Measurements from ENCODE around the gene DIP2C.
"Not testable (repeated sequence)": the region's sequence is repeated elsewhere in the genome, so short reads cannot be mapped to it uniquely, and the experiment has no call there.

DIP2C gene

GRCh38 chr10:449331-449730 lies 240.1 kb downstream of the DIP2C start:
- H3K9ac ChIP-seq (ENCODE audit: low read length); H4K91ac ChIP-seq (ENCODE audit: low read depth, low read length); H3K79me2 ChIP-seq (ENCODE audit: control insufficient read depth, insufficient read depth, low read length, poor library complexity); H2AK5ac ChIP-seq (ENCODE audit: low read length); H3K23ac ChIP-seq (ENCODE audit: low read length); H3K36me3 ChIP-seq (ENCODE audit: control insufficient read depth in 1 of 2, insufficient read depth in 2 of 2, low read length in 2 of 2); H3K14ac ChIP-seq (ENCODE audit: low read length); H4K8ac ChIP-seq (ENCODE audit: low read depth, low read length); H3K27me3 ChIP-seq (ENCODE audit: insufficient read depth, low read length); DNase-seq; H2AFZ ChIP-seq (ENCODE audit: insufficient read depth, low read length, poor library complexity); H3K4me3 ChIP-seq (ENCODE audit: low read depth, low read length); H2BK5ac ChIP-seq (ENCODE audit: low read depth, low read length, poor library complexity); H3K4me2 ChIP-seq (ENCODE audit: low read length); H3K79me1 ChIP-seq (ENCODE audit: low read length); H2BK120ac ChIP-seq (ENCODE audit: insufficient read depth, low read length, poor library complexity); H3K4ac ChIP-seq (ENCODE audit: low read depth, low read length); H3K18ac ChIP-seq (ENCODE audit: low read length); H3K27ac ChIP-seq (ENCODE audit: low read depth, low read length); H3K9me3 ChIP-seq (ENCODE audit: insufficient read depth, low read depth, low read length); H2BK12ac ChIP-seq (ENCODE audit: low read length); H4K12ac ChIP-seq (ENCODE audit: low read depth, low read length): not testable (repeated sequence)
- H3K4me1 ChIP-seq (ENCODE audit: control insufficient read depth in 1 of 2, insufficient read depth in 2 of 2, low read length in 2 of 2), result peaks cover 9 to 10% of the 10 kb centered on the region in 2 experiments
- WGBS (ENCODE audit: extremely low coverage, insufficient coverage, insufficient read length), result no CpG with 5 or more reads among the region's 6 CpGs

- H2BK5ac ChIP-seq (ENCODE audit: low read depth, low read length, poor library complexity), result no peak overlapping the region
- H3K27ac ChIP-seq (ENCODE audit: low read depth, low read length), result no peak overlapping the region
- no peak overlapping the region for H3K14ac ChIP-seq (ENCODE audit: low read length)
- WGBS (ENCODE audit: extremely low coverage, insufficient coverage, insufficient read length), result no CpG with 5 or more reads among the region's 2 CpGs
- no peaks in the 10 kb centered on the region for H3K27me3 ChIP-seq (ENCODE audit: insufficient read depth, low read length)
- no peak overlapping the region for H3K9ac ChIP-seq (ENCODE audit: low read length)
- H3K18ac ChIP-seq (ENCODE audit: low read length), result no peak overlapping the region
- no peak overlapping the region for H2AK5ac ChIP-seq (ENCODE audit: low read length)
- no peak overlapping the region for H4K8ac ChIP-seq (ENCODE audit: low read depth, low read length)
- peaks cover 6 to 8% of the 10 kb centered on the region in 2 experiments for H3K36me3 ChIP-seq (ENCODE audit: control insufficient read depth in 1 of 2, insufficient read depth in 2 of 2, low read length in 2 of 2)
- H3K4me1 ChIP-seq (ENCODE audit: control insufficient read depth in 1 of 2, insufficient read depth in 2 of 2, low read length in 2 of 2), result peaks cover 0 to 2% of the 10 kb centered on the region in 2 experiments
- no peaks in the 10 kb centered on the region for H3K79me1 ChIP-seq (ENCODE audit: low read length)
- H4K91ac ChIP-seq (ENCODE audit: low read depth, low read length), result no peak overlapping the region
- no peak for DNase-seq
- H2AFZ ChIP-seq (ENCODE audit: insufficient read depth, low read length, poor library complexity), result no peak overlapping the region
- no peak overlapping the region for H3K4me2 ChIP-seq (ENCODE audit: low read length)
- no peak overlapping the region for H3K4ac ChIP-seq (ENCODE audit: low read depth, low read length)
- H3K9me3 ChIP-seq (ENCODE audit: insufficient read depth, low read depth, low read length), result peaks cover 2% of the 10 kb centered on the region
- H3K23ac ChIP-seq (ENCODE audit: low read length), result no peak overlapping the region
- H2BK120ac ChIP-seq (ENCODE audit: insufficient read depth, low read length, poor library complexity), result no peak overlapping the region
- H3K79me2 ChIP-seq (ENCODE audit: control insufficient read depth, insufficient read depth, low read length, poor library complexity), result no peaks in the 10 kb centered on the region
- no peak overlapping the region for H2BK12ac ChIP-seq (ENCODE audit: low read length)
- no peak overlapping the region for H3K4me3 ChIP-seq (ENCODE audit: low read depth, low read length)
- H4K12ac ChIP-seq (ENCODE audit: low read depth, low read length), result no peak overlapping the region
Observed at GRCh38 chr10:443459-443858, 246.0 kb downstream of the DIP2C start.

- Histone ChIP-seq H3K4ac (ENCODE audit: low read depth, low read length) (no peak overlapping the region), H3K4me1 (ENCODE audit: control insufficient read depth in 1 of 2, insufficient read depth in 2 of 2, low read length in 2 of 2) (peaks cover 0 to 2% of the 10 kb centered on the region in 2 experiments), H2AK5ac (ENCODE audit: low read length) (no peak overlapping the region), H4K12ac (ENCODE audit: low read depth, low read length) (no peak overlapping the region), H3K79me2 (ENCODE audit: control insufficient read depth, insufficient read depth, low read length, poor library complexity) (no peaks in the 10 kb centered on the region), H3K14ac (ENCODE audit: low read length) (no peak overlapping the region), H4K8ac (ENCODE audit: low read depth, low read length) (no peak overlapping the region), H2BK120ac (ENCODE audit: insufficient read depth, low read length, poor library complexity) (no peak overlapping the region), H3K9me3 (ENCODE audit: insufficient read depth, low read depth, low read length) (peaks cover 4% of the 10 kb centered on the region), H3K9ac (ENCODE audit: low read length) (no peak overlapping the region), H2BK12ac (ENCODE audit: low read length) (no peak overlapping the region), H3K27ac (ENCODE audit: low read depth, low read length) (no peak overlapping the region), H3K18ac (ENCODE audit: low read length) (no peak overlapping the region), H3K27me3 (ENCODE audit: insufficient read depth, low read length) (no peaks in the 10 kb centered on the region), H2AFZ (ENCODE audit: insufficient read depth, low read length, poor library complexity) (no peak overlapping the region), H3K79me1 (ENCODE audit: low read length) (no peaks in the 10 kb centered on the region), H3K36me3 (ENCODE audit: control insufficient read depth in 1 of 2, insufficient read depth in 2 of 2, low read length in 2 of 2) (peaks cover 6 to 10% of the 10 kb centered on the region in 2 experiments), H3K4me2 (ENCODE audit: low read length) (no peak overlapping the region), H3K23ac (ENCODE audit: low read length) (no peak overlapping the region), H2BK5ac (ENCODE audit: low read depth, low read length, poor library complexity) (no peak overlapping the region), H4K91ac (ENCODE audit: low read depth, low read length) (no peak overlapping the region), H3K4me3 (ENCODE audit: low read depth, low read length) (no peak overlapping the region)
- no CpG with 5 or more reads among the region's 6 CpGs for WGBS (ENCODE audit: extremely low coverage, insufficient coverage, insufficient read length)
- no peak for DNase-seq
Observed at GRCh38 chr10:442209-442608, 247.3 kb downstream of the DIP2C start.

GRCh38 chr10:441659-442058 lies 247.8 kb downstream of the DIP2C start:
- H4K12ac ChIP-seq (ENCODE audit: low read depth, low read length), result no peak overlapping the region
- peaks cover 4% of the 10 kb centered on the region for H3K9me3 ChIP-seq (ENCODE audit: insufficient read depth, low read depth, low read length)
- H3K27me3 ChIP-seq (ENCODE audit: insufficient read depth, low read length), result no peaks in the 10 kb centered on the region
- WGBS (ENCODE audit: extremely low coverage, insufficient coverage, insufficient read length), result no CpG with 5 or more reads among the region's 6 CpGs
- no peak overlapping the region for H3K4me2 ChIP-seq (ENCODE audit: low read length)
- H3K79me2 ChIP-seq (ENCODE audit: control insufficient read depth, insufficient read depth, low read length, poor library complexity), result no peaks in the 10 kb centered on the region
- no peak overlapping the region for H3K18ac ChIP-seq (ENCODE audit: low read length)
- no peak overlapping the region for H2BK120ac ChIP-seq (ENCODE audit: insufficient read depth, low read length, poor library complexity)
- peaks cover 0 to 2% of the 10 kb centered on the region in 2 experiments for H3K4me1 ChIP-seq (ENCODE audit: control insufficient read depth in 1 of 2, insufficient read depth in 2 of 2, low read length in 2 of 2)
- H3K9ac ChIP-seq (ENCODE audit: low read length), result no peak overlapping the region
- H3K4me3 ChIP-seq (ENCODE audit: low read depth, low read length), result no peak overlapping the region
- no peak overlapping the region for H2AK5ac ChIP-seq (ENCODE audit: low read length)
- no peak overlapping the region for H4K91ac ChIP-seq (ENCODE audit: low read depth, low read length)
- no peak overlapping the region for H2BK12ac ChIP-seq (ENCODE audit: low read length)
- H3K14ac ChIP-seq (ENCODE audit: low read length), result no peak overlapping the region
- peaks cover 6 to 13% of the 10 kb centered on the region in 2 experiments for H3K36me3 ChIP-seq (ENCODE audit: control insufficient read depth in 1 of 2, insufficient read depth in 2 of 2, low read length in 2 of 2)
- no peak overlapping the region for H3K23ac ChIP-seq (ENCODE audit: low read length)
- no peak overlapping the region for H2BK5ac ChIP-seq (ENCODE audit: low read depth, low read length, poor library complexity)
- H3K4ac ChIP-seq (ENCODE audit: low read depth, low read length), result no peak overlapping the region
- H3K79me1 ChIP-seq (ENCODE audit: low read length), result no peaks in the 10 kb centered on the region
- H4K8ac ChIP-seq (ENCODE audit: low read depth, low read length), result no peak overlapping the region
- no peak overlapping the region for H2AFZ ChIP-seq (ENCODE audit: insufficient read depth, low read length, poor library complexity)
- no peak for DNase-seq
- no peak overlapping the region for H3K27ac ChIP-seq (ENCODE audit: low read depth, low read length)

Data from trophoblast cell (in vitro differentiated cells and primary cell).